T-helper 9 cell (primary cell): ENCODE data around the gene TCF4.

ENCODE experiments used
- DNase-seq: peaks from one replicate; pipeline ENCODE4 v3.0.0-alpha.2; 2020

Gene TCF4

GRCh38 chr18:55585065-55585919 lies 2.7 kb downstream of the TCF4 start:
- DNase-seq, result no peak

- DNase-seq, result no peak
Observed at GRCh38 chr18:55584201-55584600, 3.8 kb downstream of the TCF4 start.

- no peak for DNase-seq
Observed at GRCh38 chr18:55582325-55582724, 5.7 kb downstream of the TCF4 start.

GRCh38 chr18:55579501-55580270 lies 8.3 kb downstream of the TCF4 start:
- no peak for DNase-seq

- no peak for DNase-seq
Observed at GRCh38 chr18:55577812-55578539, 10.0 kb downstream of the TCF4 start.

GRCh38 chr18:55576001-55576400 lies 12.0 kb downstream of the TCF4 start:
- no peak for DNase-seq

- DNase-seq, result no peak
Observed at GRCh38 chr18:55575066-55575465, 12.9 kb downstream of the TCF4 start.

GRCh38 chr18:55573386-55573785 lies 14.6 kb downstream of the TCF4 start:
- DNase-seq, result no peak

GRCh38 chr18:55570966-55571365 lies 17.0 kb downstream of the TCF4 start:
- no peak for DNase-seq

GRCh38 chr18:55566456-55566935 lies 21.5 kb downstream of the TCF4 start:
- DNase-seq, result no peak

- DNase-seq, result no peak
Observed at GRCh38 chr18:55559739-55560138, 28.3 kb downstream of the TCF4 start.

GRCh38 chr18:55557211-55557610 lies 30.8 kb downstream of the TCF4 start:
- no peak for DNase-seq

- no peak for DNase-seq
Observed at GRCh38 chr18:55555395-55556027, 32.5 kb downstream of the TCF4 start.

GRCh38 chr18:55552526-55553189 lies 35.3 kb downstream of the TCF4 start:
- no peak for DNase-seq

GRCh38 chr18:55551227-55551626 lies 36.8 kb downstream of the TCF4 start:
- DNase-seq, result no peak

GRCh38 chr18:55550471-55550870 lies 37.5 kb downstream of the TCF4 start:
- DNase-seq, result no peak

GRCh38 chr18:55549474-55550104 lies 38.4 kb downstream of the TCF4 start:
- DNase-seq, result no peak

- no peak for DNase-seq
Observed at GRCh38 chr18:55547705-55548056, 40.3 kb downstream of the TCF4 start.

GRCh38 chr18:55546851-55547704 lies 40.9 kb downstream of the TCF4 start:
- DNase-seq, result no peak

- no peak for DNase-seq
Observed at GRCh38 chr18:55544014-55544413, 44.0 kb downstream of the TCF4 start.
